HG03103 (cell line): ENCODE results near the gene AK3.

ENCODE experiments used
- ATAC-seq: cut with Tn5 transposase; IDR thresholded peaks from one replicate; pipeline ENCODE4 v1.9.1; 2021; ENCODE audit warnings: low read depth; ENCODE audit not compliant: unreplicated experiment

Gene AK3

DNA sequence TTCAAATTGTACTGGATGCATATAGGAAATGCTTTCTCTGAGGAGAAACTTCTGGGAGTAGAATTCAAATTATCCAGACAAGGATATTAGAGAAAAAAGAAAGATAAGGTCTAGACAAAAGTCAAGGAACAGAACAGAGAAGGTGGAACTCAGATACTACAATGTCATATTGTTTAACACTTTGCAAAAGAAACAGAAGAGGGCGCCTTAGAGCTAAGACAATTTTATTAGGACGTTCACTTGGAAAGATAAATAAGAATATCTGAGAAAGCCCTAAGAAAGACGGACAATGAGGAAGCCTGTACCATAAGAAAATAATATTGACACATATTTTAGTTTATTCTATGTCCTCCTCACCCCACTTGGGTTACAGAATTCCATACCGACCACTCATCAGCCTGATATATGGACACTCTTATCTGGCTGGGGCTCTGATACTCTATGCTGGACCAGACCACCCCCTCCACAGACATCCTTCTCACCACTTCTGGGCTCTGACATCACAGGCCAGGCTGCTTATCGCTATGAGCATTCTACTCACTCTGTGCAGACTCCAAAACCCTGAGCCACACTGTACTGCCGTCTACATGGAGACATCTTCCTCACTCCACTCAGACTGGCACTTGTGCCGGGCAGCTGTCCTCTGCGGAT is 9.1 kb upstream of the AK3 start:
- ATAC-seq, result no peak

DNA sequence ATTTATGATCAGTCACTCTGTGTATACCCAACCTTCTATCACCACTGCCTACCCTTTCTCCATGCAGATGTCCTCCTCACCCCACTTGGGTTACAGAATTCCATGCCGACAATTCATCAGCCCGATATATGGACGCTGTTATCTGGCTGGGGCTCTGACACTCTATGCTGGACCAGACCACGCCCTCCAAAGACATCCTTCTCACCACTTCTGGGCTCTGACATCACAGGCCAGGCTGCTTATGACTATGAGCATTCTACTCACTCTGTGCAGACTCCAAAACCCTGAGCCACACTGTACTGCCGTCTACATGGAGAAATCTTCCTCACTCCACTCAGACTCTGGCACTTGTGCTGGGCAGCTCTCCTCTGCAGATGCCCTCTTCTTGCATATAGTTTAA is 7.6 kb upstream of the AK3 start:
- ATAC-seq, result no peak

DNA sequence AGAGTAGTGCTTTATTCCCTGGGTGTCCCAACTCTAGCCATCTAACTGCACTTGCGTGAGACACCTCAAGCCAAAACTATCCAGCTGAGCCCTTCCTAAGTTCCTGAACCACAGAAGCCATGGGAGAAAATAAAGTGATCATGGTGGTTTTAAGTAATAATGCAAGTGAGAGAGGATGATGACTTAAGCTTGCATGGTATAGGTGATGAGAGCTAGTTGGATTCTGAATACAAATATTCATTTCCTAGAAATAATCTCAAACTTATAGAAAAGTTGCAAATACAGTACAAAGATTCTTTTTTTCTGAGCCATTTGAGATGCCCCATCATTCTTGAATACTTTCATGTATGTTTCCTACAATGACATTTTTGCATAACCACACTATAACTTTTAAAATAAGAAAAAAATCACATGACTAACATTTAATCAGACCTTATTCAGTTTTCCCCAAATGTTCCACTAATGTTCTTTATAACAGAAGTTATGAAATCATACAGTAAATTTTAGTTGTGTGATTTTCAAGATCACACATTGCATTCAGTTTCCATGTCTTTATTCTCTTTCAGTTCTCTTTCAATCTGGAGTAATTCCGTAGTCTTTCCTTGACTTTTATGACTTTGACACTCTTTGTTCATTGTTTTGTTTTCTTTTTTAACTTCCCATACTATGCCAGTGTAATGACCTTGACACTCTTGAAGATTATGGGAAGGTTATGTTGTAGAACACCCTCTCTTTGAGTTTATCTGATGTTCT is 5.5 kb upstream of the AK3 start:
- ATAC-seq, result no peak

DNA sequence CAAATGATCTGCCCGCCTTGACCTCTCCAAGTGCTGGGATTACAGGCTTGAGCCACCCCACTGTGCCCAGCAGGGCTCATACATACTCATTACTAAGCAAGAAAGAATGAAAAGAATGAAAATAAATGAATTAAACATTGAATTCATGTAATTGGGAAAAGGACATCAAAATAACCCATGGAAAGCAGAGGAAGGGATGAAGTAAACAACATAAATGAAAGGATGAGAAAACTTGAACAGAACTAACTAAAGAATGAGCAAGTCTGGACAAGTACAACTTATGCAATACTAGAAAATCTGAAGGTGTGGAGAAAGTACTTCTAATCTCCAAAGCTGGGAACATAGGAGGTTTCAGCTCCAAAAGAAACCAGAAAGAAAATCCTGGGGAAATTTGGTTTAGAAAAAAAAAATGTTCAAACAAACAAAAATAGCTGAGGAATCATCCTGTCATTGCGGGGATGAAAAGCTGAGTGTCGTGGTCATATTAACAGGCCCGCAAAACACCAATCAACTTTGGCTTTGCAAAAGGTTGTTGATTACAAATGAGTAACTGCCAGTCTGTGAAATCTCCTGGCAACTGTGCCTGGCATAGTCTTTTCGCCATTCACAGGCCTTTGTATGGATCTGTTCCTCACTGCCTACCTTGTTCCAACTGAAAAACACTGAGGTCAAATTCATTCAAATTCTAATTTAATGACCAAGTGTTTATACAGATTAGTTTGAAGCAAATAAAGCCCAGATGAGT is 2.3 kb upstream of the AK3 start:
- ATAC-seq, result no peak

DNA sequence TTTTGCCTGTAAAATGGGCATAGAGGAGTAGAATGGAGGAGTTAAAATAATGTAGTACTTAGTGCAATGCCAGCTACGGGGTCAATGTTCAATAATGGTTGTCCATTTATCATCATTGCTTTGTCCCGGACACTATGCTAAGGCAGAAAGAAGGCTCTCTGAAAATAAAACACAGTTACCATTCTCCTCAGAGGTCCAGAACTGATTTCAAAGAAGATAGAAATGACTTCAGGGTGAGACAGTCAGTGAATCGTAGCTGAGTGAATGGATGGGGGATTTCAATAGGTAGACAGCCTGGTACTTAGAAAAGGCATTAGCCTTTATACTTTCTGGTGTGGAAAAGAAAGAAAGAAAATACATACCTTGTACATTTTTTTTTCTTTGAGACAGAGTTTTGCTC is 1.2 kb upstream of the AK3 start:
- no peak for ATAC-seq

DNA sequence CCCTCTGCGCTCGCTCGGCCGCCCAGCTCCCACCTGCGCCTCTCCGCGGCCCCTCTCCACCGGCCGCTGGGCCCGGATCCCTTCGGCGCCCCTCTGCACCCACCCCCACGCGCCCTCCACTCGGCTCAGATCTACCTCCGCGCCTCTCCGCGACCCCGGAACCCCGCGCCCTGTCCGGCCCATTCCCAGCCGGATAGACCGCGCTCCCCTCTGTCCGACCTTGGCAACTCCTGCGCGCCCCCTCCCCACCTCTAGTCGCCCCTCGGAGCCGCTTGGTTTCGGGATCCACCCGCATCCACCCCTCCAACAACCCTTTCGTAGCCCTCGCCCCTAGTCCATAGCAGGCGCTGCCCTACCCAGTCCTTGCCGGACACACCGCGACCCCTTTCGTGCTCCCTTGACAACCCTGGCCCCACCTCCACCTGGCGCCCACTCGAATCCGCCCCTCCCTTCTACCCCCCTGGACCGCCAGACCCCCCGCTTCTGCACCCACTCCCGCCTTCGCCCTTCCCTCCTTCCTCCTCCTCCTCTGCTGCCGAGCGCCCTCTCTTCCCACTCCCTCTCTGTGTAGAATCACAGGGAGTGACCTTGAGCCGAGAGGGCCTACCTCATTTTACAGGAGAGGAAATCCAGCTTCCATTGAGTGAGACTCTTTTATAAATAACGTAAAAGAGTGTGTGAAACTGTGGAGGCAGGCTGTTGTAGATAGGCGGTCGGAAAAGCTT is 525 bp upstream of the AK3 start:
- no peak for ATAC-seq

DNA sequence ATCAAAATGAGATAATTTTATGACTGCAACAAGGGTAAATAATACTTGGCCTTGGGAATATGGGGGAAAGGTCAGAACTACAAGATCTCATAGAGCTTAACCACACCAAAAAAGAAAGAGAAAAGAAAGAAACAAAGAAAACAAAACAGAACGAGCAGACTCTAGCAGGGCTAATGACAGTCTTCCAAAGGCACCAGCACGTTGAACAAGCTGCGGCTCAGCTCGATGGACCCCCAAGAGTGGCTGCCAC is 689 bp downstream of the AK3 start:
- ATAC-seq, result no peak

DNA sequence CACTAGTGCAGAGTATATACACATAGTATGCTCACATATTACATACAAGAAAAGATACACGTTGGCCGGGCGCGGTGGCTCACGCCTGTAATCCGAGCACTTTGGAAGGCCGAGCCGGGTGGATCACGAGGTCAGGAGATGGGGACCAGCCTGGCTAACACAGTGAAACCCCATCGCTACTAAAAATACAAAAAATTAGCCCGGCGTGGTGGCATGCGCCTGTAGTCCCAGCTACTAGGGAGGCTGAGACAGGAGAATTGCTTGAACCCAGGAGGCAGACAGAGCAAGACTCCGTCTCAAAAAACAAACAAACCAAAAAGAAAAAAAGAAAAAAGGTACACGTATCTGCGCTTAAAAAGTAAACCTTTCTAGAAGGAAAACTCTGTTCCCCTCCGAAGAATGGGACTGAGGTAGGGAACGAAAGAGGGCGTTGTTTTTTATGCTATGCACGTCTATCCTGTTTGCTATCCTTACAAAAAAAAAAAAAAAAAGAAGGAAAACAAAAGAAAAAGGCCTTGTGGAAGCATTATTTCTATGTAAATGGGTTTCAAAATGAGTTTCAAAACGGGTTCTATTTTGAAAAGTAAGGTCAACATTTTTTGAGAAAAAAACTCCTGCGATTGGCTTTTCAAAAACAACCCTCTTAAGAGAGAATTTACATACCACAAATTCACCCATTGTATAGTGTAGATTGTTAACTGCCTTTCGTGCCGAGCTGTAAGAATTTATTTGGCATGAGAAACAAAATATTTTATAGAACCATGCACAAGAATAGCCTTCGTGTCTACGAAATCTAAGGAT is 1.2 kb downstream of the AK3 start:
- no peak for ATAC-seq

DNA sequence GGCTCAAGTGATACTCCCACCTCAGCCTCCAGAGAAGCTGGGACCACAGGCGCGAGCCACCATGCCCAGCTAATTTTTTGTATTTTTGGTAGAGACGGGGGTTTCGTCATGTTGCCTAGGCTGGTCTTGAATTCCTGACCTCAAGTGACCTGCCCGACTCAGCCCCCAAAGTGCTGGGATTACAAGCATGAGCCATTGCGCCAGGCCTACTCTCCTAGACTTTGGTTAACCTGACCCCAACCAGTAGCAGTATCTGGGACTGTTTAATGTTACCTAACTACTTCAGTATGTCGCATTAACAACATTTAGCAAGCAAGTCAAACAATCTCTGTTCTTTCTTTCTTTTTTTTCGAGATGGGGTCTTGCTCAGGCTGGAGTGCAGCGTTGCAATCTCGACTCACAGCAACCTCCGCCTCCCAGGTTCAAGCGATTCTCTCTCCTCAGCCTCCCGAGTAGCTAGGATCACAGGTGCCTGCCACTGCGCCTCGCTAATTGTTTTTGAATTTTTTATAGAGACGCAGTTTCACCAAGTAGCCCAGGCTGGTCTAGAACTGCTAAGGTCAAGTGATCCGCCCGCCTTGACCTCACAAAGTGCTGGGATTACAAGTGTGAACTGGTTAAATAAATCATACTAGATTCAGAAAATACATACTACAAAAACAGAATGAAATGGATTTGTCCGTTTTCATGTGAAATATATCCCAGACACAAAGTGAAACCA is 2.0 kb downstream of the AK3 start:
- no peak for ATAC-seq

DNA sequence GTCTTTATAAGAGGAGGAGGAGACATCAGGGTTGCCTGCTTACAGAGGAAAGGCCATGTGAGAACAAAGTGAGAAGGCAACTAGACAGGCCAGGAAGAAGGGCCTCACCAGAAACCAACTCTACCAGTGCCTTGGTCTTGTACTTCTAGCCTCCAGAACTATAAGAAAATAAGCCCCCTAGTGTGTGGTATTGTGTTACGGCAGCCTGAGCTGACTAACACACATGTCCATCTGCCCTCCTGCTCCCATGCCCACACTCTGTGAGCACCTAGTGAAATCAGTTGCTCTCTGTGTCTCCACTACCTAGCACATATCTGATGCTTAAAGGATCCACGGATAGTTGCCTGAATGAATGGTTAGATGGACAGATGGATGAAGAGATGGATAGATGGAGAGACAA is 6.9 kb downstream of the AK3 start:
- ATAC-seq, result no peak

DNA sequence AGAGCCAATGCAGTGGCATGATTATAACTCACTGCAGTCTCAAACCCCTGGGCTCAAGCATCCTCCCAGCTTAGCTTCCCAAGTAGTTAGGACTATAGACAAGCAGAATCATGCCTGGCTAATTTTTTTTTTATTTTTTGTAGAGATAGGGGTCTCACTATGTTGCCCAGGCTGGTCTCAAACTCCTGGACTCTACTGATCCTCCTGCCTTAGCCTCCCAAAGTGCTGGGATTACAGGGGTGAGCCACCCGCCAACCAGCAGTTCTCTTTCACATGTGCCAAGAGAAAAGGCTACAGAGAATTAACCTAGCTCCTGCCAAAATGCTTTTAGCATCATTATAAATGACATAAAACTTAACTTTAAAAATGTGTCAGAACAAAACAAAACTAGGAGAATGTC is 8.1 kb downstream of the AK3 start:
- no peak for ATAC-seq

DNA sequence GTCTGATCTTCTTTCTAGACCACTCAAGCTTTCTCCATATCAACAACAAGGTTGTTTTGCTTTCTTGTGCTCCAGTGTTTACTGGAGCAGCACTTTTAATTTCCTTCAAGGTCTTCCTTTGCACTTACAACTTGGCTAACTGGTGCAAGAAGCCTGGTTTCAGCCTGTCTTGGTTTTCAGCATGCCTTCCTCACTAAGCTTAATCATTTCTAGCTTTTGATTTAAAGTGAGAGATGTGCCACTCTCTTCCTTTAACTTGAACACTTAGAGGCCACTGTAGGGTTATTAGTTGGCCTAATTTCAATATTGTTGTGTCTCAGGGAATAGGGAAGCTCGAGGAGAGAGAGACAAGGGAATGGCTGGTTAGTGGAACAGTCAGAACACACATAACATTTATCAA is 13.4 kb downstream of the AK3 start:
- no peak for ATAC-seq

DNA sequence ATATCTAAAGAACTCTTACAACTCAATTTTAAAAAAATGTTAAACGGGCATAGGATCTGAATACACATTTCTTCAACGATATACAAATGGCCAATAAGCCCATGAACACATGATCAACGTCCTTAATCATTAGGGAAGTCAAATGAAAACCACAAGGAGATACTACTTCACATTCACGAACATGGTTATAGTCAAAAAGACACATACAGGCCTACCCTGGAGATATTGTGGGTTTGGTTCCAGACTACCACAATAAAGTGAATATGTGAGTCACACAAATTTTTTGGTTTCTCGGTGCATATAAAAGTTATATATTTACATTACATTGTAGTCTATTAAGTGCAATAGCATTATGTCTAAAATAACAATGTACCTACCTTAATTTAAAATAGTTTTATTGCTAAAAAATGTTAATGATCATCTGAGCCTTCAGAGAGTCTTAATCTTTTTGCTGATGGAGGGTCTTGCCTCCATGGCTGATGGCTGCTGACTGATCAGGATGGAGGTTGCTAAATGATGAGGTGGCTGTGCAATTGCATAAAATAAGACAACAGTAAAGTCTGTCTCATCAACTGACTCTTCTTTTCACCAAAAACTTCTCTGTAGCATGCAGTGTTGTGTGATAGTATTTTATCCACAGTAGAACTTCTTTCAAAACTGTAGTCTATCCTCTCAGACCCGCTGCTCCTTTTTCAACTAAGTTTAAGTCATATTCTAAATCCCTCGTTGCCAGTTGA is 15.1 kb downstream of the AK3 start:
- no peak for ATAC-seq

DNA sequence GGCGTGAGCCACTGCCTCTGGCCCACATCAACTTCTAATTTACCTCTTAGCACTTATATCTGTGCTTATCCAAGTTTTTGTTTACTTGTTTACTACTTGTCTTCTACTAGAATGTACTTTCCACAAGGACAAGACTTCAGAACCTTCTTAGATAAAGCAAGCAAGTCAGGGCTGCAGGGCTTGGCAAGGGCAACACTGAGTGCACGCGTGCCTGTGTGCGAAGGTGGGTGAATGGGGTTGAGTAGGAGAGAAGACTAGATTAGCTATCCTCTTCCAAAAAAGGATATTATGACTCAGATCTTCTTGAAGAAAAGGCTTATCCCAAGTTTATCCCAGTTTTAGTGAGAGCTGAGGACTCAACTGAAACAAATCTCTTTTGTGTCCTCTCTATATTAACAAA is 19.3 kb downstream of the AK3 start:
- no peak for ATAC-seq

DNA sequence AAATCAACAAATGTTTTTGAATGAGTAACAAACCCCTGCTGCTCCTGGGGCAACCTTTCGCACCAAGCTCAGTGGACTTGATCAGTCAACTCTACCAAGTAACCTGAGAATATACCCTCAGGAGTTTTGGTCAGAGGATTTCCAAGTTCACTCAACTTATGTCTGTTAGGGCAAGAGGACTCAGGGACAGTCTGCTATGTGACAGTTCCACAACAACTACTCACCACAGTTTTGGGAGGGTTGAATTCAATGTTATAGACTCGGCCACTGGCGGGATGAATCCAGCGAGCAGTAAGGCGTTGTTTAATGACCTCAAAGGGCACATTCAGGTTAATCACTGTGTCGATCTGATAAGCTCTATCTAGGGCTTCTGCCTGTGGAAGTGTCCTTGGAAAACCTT is 22.1 kb downstream of the AK3 start:
- no peak for ATAC-seq

DNA sequence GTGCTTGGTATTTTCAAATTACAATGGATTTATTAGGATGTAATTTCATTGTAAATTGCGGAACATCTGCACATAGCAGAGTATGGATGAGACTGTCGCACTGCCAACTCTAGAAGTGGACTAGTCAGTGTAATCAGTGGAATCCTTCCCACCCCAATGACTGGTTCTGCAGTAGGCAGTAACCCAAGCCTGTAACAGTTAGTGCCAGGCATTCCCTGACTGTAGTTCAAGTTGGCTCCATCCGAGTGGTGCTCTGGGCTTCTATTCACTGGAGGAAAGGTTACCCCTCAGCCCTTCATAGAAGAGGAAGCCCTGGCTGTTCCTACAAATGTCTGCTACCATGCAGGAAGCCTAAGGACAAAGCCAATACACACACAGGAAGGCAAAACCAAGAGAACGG is 23.2 kb downstream of the AK3 start:
- ATAC-seq, result no peak

DNA sequence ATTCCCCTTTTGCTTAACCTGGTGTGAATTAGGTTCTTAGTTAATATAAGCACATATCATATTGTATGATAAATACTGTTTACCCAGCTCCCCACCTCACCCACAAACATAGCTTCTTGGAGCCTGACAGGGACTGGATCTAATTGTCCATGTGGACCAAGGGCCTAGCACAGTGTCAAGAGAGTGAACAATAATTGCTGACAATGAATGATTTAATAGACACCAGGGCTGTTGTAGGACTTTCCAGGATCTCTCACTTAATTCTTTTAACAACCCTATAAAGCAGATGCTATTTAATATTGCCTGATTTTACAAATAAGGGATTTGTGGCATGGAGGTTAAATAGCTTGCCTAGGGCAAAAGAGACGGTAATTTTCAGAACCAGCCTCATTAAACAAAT is 24.8 kb downstream of the AK3 start:
- ATAC-seq, result no peak

DNA sequence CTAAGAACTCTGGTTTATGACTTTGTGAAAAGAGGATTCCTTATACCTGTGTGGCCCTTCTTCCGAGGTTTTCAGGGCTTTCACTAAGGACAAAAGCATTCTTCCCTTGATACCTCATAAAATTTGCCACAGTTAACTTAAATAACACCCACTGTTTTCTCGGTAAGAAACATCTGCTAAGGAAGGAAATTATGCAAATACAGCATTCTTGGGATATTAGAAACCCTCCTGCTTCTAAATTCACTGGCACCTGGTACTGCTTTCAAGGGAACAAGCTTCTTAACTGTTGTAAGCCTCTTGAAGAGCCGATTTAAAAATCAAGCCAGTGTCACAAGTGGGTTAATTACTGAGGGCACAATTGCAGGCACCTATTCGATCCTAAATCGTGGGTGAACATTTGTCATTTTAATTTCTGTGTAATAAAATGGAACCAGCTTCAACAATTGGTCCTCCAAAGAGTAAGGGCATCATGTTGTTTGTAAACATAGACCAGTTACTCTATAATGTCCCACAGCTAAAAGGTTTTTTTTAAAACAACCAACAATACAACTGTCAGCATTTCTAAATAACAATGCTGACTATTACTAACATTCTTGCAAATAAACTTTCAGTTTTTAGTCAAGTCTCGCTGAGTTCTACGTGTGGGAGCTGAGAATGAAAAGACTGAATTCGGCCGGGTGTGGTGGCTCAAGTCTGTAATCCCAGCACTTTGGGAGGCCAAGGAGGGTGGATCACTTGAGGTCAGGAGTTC is 26.6 kb downstream of the AK3 start:
- no peak for ATAC-seq

DNA sequence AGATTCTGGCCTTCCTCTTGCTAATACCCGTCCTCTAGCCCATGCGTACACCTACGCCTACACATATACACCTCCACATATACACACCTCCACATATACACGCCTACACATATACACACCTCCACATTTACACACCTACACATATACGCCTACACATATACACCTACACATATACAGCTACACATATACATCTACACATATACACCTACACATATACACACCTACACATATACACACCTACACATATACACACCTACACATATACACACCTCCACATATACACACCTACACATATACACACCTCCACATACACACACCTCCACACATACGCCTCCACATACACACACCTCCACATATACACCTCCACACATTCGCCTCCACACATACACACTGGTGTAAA is 27.2 kb downstream of the AK3 start:
- ATAC-seq, result no peak
